Hematopoietic multipotent progenitor cell treated with erythropoietin and hydrocortisone succinate and interleukin-3 and kit ligand, for 6 days (in vitro differentiated cells): Measurements from ENCODE around the gene KRTAP2-4.
"Not testable (repeated sequence)": the region's sequence is repeated elsewhere in the genome, so short reads cannot be mapped to it uniquely, and the experiment has no call there.

ENCODE experiments used
- DNase-seq: peaks from one replicate; pipeline ENCODE4 v3.0.0-alpha.2; 2015

Gene KRTAP2-4

GRCh38 chr17:41069031-41069430, 3.4 kb upstream of the KRTAP2-4 start:
- no peak for DNase-seq

GRCh38 chr17:41067281-41067680, 1.6 kb upstream of the KRTAP2-4 start:
- no peak for DNase-seq

DNA sequence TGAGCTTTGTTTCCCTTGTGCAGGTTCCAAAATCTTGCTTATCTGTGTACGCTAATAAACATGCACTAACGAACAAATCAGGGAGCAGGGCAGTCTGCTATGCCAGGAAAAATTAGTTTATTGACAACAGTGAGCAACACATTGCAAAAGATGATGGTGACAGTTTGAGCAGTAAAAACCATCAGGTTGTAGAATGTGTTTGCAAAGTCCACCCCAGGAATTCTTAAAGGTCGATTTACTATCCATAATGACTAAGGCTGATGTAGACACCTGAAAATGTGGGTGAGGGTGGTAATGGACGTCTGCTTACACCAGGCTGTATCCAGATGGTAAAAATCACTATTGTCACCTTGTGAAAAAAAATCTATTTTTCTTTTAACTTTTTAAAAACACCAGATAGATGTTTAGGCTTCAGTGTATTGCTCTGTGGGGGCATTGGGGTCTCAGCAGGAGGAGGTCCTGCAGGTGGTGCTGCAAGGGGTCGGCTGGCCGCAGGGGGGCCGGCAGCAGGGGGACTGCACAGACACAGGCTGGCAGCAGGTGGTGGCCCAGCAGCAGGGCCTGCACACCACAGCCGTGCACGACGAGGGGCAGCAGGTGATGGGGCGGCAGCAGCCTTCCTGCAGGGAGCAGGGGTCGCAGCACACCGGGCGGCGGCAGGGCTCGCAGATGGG, 526 bp downstream of the KRTAP2-4 start:
- not testable (repeated sequence) for DNase-seq

GRCh38 chr17:41064301-41064700, 1.4 kb downstream of the KRTAP2-4 start:
- DNase-seq, result no peak

- no peak for DNase-seq
Measured at GRCh38 chr17:41063449-41063848, 2.2 kb downstream of the KRTAP2-4 start.

DNA sequence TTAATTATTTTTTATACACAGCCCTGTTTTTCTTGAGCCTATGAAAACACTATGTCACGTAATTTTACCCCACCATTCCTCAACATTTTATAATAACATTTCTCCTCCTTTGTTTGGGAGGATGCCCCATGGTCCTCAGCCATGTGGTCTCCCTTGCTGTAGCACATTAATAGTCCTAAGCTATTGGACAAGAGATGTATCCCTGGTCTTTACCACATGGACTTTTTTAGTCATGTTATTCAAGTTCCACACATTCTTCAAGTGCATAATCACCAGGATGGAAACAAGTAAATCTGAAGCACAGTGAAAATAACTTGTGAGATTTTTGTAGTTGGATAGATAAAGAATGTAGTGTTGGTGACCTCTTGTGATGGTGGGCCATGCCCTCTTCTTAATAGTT, 3.7 kb downstream of the KRTAP2-4 start:
- no peak for DNase-seq

GRCh38 chr17:41060052-41060604, 5.6 kb downstream of the KRTAP2-4 start, which contains the start of gene KRTAP2-3:
Gene KRTAP2-3 (minus strand): TSS chr17:41060114. CDS start chr17:41060050, 64 bp downstream.
- no peak for DNase-seq

DNA sequence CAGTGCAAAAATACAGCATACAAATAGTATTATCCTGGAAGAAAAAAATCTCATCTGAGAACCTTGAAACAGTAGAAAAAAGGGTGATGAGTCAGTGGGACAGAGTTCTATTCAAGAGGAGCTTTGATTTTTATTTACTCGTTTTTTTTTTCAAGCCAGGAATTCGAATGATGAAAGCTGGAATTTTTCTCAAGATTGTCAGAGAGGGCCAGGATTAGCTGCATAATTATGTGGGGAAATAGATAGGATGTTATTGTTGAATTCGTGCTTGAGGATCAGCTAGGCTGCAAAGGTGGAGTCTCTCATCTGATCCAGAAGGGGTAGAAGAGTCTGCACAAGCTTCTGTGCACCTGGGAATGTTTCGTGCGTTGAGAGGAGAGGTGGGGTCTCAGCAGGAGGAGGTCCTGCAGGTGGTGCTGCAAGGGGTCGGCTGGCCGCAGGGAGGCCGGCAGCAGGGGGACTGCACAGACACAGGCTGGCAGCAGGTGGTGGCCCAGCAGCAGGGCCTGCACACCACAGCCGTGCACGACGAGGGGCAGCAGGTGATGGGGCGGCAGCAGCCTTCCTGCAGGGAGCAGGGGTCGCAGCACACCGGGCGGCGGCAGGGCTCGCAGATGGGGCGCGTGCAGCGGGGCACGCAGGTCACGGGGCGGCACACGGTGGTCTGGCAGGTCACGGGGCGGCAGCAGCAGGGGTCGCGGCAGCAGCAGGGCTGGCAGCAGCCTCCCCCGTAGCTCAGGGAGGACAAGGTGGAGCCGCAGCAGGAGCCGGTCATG, 6.2 kb downstream of the KRTAP2-4 start:
- DNase-seq, result not testable (repeated sequence)

DNA sequence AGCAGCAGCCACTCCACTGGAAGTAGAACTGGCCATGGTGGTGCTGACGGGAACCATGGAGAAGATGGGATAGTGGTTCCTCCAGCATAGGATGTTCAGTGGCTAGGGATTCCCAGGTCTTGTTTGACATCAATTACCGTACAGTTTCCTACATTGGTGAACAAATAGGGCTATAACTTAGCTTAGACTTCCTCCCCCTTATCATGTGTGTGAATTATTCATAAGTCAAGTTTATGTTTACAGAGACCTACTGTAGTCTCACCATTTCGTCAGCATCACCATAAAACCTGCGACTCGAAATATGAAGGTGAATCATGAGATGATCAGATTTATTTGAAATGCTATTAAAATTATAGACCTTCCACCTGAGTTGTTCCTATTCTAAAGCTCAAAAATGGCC, 6.9 kb downstream of the KRTAP2-4 start:
- no peak for DNase-seq

DNA sequence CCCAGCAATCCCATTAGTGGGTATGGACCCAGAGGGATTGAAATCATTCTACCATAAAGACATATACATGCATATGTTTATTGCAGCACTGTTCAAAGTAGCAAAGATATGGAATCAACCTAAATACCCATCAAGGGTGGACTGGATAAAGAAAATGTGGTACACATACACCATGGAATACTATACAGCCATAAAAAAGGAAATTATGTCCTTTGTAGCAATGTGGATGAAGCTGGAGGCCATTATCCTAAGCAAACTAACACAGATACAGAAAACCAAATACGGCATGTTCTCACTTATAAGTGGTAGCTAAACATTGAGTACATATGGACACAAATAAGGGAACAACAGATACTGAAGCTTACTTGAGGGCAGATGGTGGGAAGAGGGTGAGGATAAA, 8.1 kb downstream of the KRTAP2-4 start:
- no peak for DNase-seq

DNA sequence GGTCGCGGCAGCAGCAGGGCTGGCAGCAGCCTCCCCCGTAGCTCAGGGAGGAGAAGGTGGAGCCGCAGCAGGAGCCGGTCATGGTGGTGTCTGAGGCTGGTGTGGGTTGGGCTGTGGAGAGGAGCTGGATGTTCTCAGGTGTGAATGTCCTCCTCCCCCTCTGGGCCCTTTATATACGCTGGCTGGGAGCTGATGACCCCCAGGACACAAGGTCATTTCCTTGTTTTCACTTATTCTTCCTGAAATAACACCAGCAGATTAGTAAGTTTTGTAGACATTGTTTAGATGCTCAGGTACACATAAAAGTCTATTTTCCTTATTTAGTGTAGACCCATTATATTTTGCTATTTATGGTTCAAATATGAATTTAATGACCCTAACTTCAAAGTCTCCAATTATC, 10.5 kb downstream of the KRTAP2-4 start, which contains the start of gene KRTAP2-2:
Gene KRTAP2-2 (minus strand): TSS at position 101 of the 400 bp plus-strand sequence. CDS start 19 bp downstream, at position 82.
- not testable (repeated sequence) for DNase-seq

- not testable (repeated sequence) for DNase-seq
Measured at GRCh38 chr17:41054556-41054955, 11.1 kb downstream of the KRTAP2-4 start.

GRCh38 chr17:41054025-41054424, 11.7 kb downstream of the KRTAP2-4 start:
- no peak for DNase-seq

GRCh38 chr17:41052566-41052965, 13.1 kb downstream of the KRTAP2-4 start:
- no peak for DNase-seq

GRCh38 chr17:41049110-41049509, 16.6 kb downstream of the KRTAP2-4 start:
- no peak for DNase-seq

DNA sequence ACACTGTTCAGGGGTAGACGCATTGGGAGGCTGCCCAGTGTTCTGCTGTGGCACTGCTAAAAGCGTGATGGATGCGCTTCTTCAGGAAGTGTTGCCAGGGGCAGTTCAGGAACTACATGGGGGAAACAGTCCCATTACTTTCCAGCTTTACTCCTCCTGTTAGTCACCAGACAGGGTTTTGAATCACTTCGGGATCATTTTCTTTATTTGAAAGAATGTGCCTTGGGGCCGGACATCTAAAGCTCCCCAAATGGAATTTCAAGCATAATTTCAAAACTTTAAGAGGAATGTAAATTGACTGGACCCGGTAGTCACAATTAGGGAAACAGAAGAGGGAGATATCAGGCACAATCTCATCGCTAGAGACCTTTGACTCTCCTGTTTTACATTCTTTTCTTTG, 17.2 kb downstream of the KRTAP2-4 start:
- DNase-seq, result no peak

- not testable (repeated sequence) for DNase-seq
Measured at GRCh38 chr17:41046735-41047465, 18.8 kb downstream of the KRTAP2-4 start, which contains the start of gene KRTAP2-1. Gene KRTAP2-1 (minus strand): TSS chr17:41047316. CDS start chr17:41047267, 49 bp downstream.

GRCh38 chr17:41042953-41043352, 22.7 kb downstream of the KRTAP2-4 start:
- DNase-seq, result no peak

GRCh38 chr17:41040783-41041571, 24.7 kb downstream of the KRTAP2-4 start, which contains the start of gene KRTAP1-1:
Gene KRTAP1-1 (minus strand): TSS chr17:41041450. CDS start chr17:41041397, 53 bp downstream.
- not testable (repeated sequence) for DNase-seq

DNA sequence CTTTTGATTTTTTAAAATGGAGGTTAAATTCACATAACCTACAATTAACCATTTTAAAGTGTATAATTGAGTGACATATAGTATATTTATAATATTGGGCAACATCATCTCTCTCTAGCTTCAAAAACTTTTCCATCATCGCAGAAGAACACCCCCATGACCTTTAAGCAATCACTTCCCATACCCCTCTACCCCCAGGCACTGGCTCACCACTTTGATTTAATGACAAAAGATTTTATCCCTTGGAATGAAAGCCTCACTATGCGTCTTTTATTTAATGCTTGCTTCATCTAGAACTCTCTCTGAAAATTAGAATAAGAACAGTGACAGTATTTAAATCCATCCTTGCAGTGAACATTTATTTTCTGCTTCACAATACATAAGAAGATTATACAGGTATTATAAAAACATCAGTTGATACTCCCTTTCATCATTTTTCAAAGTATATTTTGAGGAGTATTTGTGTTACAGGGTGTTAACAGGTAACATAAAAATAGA, 27.8 kb downstream of the KRTAP2-4 start:
- no peak for DNase-seq

- not testable (repeated sequence) for DNase-seq
Measured at GRCh38 chr17:41034346-41034935, 31.2 kb downstream of the KRTAP2-4 start, which contains the start of gene KRTAP1-3. Gene KRTAP1-3 (minus strand): TSS chr17:41034874. CDS start chr17:41034821, 53 bp downstream.
